Activated CD4-positive, alpha-beta T cell treated with anti-CD3 and anti-CD28 coated beads, Interleukin-2, amount 50 U/mL, for 24 hours (primary cell): ENCODE results near the gene MARK3.

Experiments used
- DNase-seq, 2 donors: peaks; one replicate each; pipeline ENCODE4 v3.0.0-alpha.2; 2020; ENCODE audit warnings: low read depth in 1 of 2, low spot score in 1 of 2

Gene MARK3

GRCh38 chr14:103393676-103394626 is 8.7 kb downstream of the MARK3 start:
- DNase-seq, result no peak

GRCh38 chr14:103395244-103395643 is 10.0 kb downstream of the MARK3 start:
- no peak for DNase-seq

DNA sequence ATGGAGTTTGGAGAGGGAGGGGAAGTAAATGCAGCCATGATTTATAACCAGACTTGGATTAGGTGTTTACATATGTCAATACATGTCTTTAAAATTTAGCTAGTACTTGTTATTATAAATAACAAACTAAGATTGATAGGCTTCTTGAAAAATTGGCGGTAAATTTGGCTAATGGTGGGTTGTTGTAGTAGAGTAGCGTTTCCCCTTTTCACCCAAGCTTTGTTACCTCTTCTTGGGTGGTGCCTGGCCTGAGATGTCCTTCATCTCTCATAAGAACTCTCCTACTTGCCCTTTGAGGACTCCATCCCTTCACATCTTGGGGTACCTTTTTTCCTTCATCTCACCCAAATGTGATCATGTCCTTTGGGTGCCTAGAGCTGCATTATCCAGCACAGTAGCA is 11.2 kb downstream of the MARK3 start:
- DNase-seq, result no peak

- DNase-seq, result no peak
These were observed 13.4 kb downstream of the MARK3 start for GRCh38 chr14:103398427-103399195.

- DNase-seq, result no peak
These were observed 15.3 kb downstream of the MARK3 start for GRCh38 chr14:103400537-103400936.

- no peak for DNase-seq
These were observed 16.3 kb downstream of the MARK3 start for GRCh38 chr14:103401223-103402214.

DNA sequence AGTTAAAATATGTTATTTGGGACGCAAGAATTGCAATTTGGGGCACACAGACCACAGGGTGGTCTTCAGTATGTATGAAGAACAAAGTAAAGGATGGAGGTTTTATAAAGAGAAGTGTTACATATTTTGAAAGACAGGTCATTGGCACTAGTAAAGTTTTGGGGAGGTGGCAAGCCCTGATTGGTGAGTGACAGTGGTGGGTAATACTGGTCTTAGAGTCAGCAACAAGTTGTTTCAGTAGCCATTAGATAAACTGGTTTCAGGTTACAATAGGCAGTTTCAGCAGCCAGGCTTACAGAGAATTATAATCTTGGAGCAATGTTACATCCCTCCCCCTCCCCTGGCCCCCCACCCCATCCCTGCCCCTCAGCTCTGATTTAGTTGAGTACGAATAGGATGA is 17.5 kb downstream of the MARK3 start:
- no peak for DNase-seq

DNA sequence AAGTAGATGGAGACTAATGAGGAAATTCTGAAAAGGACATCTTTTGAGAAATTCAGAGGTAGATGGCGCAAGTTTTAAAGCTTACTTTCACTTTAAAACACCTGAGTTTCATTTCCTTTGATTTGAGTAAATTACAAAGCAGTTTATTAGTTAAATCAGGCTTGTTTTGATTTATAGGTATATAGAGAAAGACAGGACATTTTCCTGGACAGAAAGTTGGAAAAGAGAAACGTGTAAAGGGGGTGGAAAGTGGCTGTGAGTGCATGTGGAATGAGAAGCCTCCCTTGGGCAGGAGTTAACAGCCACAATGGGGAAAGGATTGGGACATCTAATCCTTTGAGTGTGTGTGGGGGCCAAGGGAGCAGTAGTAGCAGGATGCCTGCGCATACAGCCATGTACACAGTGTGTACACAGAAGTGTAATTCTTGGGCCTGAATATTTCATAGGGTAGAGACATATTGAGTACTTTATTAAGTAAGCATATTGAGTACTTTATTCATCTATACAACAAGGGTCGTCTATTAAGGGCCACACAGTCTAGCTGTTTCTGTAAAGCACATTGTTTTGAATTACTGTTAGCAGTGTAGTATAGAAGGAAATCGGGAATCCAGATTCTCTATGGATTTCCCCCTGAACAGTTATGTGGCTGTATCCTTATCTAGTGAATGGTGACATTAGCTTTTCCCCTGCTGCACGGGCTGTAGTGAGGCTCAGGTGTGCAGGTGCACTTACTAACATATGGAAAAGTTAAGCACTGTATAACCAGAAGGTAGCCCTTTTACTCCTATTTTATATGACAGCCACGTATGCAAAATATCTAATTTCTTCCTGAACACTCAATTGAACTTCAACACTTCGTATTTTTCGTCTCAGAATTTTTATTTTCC is 19.1 kb downstream of the MARK3 start:
- DNase-seq, result no peak

DNA sequence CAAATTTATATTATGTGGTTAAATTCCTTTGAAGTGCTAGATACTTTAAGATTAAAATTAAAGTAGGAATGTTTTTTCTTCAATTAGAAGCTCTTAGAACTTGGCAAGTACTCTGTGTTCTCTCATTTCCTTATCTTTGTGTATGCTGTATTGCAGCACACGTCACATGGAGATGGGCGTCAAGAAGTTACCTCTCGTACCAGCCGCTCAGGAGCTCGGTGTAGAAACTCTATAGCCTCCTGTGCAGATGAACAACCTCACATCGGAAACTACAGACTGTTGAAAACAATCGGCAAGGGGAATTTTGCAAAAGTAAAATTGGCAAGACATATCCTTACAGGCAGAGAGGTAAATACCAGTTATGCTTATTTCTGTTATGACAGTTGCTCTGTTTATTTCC is 19.7 kb downstream of the MARK3 start:
- DNase-seq, result no peak

DNA sequence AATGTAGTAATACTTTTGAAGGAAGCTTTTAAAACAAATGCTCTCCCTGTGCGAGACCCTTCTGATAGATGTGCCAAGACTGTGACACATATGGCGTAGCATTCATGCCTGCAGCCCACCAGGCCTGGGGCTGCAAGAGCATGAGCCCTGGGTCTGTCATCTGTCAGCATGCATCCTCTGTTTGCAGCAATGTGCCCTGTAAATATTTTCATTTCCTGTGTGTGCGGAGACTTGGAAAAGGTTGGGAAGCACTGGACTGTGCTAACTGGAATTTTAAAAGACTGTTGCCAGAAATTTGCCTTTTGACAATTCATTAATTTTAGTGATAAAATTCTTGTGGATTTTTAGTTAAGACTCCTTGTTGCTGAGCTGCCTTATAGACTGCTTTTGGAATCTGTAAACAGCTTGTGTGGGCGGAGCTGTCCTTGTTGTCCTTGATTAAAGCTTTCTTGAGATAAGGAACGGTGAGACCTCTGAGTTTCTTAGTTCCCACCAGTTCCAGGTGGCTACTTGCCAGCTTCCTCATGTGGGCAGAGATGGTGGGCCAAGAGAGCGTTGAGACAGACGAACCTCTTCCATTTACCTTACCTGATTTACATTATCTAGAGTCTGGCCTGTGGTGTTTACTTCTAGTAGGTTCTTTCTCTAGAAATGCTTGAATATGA is 23.4 kb downstream of the MARK3 start:
- no peak for DNase-seq

- no peak for DNase-seq
These were observed 31.7 kb downstream of the MARK3 start for GRCh38 chr14:103416916-103417315.

DNA sequence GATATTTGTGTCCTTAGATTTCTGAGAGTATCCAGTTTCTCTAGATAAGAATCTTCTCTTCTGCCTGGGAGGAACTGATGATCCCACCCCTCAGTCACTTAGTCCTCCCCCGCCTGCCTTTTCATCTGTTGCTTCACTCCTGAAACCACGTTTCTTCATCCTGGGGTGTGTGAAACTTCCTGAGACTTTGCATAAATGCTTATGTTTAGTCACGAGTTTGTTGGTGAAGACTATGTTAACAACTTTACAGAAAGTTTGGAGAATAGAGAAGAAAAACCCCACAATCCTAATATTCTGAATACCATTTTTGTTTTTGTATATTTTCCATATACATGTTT is 33.2 kb downstream of the MARK3 start:
- DNase-seq, result no peak

- no peak for DNase-seq
These were observed 36.3 kb downstream of the MARK3 start for GRCh38 chr14:103421556-103421955.

DNA sequence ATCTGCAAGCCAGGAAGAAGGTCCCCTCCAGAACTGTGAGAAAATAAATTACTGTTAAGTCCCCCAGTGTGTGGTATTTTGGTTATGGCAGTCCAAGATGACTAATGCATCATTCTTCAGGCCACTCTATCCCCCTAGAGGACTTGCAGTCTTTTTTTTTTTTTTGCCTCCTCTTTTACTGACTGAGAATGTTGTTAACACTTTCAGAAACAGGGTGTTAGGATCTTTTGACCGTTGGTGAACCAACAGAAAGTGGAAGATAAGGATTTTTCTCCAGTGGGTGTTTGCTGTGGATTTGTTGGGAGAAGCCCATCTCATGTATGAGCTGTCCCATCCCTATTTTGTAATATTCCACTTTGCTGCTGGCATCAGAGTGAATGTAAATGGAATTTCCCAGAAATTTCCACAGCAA is 37.8 kb downstream of the MARK3 start:
- no peak for DNase-seq

- DNase-seq, result peak in 1 of 2 donors; percentile 9
These were observed 42.5 kb downstream of the MARK3 start for GRCh38 chr14:103427485-103428443.

GRCh38 chr14:103428723-103429556 is 43.7 kb downstream of the MARK3 start:
- no peak for DNase-seq

DNA sequence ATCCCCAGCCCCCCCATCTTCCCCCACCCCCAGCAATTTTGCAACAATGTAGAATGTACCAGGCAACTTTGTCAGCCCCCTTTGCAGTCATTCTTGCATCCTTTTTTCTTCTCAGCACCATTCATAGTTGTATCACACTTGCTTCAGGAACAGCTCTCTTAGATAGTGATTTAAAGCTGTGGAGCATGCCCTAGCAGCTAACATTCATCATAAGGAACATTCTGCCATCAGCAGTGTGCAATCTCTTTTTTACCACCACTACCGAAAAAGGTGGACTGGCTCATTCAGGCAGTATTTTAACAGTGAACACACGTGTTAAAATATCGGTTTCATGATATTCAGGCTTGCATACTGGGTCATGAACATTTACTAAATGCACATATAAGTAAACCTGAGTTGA is 45.1 kb downstream of the MARK3 start:
- no peak for DNase-seq

DNA sequence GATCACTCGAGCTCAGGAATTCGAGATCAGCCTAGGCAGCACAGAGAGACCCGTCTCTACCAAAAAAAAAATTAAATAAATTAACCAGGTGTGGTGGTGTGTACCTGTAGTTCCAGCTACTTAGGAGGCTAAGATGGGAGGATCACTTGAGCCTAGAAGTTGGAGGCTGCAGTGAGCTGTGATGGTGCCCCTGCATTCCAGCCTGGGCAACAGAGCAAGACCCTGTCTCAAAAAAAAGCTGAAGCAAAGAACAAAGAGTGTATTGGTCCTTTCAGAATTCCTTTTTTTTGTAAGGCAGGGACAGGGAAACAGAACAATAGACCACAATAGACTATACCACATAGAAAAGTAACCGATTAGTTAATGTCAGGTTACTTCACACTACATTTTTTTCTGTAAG is 47.4 kb downstream of the MARK3 start:
- DNase-seq, result no peak
